ENCODE data around the gene KIF1A. TPM values are rescaled to one million over a fixed set of nuclear protein-coding genes. Genes with fewer than 3 reads are reported as not detected.

The KIF1A gene, protein sequence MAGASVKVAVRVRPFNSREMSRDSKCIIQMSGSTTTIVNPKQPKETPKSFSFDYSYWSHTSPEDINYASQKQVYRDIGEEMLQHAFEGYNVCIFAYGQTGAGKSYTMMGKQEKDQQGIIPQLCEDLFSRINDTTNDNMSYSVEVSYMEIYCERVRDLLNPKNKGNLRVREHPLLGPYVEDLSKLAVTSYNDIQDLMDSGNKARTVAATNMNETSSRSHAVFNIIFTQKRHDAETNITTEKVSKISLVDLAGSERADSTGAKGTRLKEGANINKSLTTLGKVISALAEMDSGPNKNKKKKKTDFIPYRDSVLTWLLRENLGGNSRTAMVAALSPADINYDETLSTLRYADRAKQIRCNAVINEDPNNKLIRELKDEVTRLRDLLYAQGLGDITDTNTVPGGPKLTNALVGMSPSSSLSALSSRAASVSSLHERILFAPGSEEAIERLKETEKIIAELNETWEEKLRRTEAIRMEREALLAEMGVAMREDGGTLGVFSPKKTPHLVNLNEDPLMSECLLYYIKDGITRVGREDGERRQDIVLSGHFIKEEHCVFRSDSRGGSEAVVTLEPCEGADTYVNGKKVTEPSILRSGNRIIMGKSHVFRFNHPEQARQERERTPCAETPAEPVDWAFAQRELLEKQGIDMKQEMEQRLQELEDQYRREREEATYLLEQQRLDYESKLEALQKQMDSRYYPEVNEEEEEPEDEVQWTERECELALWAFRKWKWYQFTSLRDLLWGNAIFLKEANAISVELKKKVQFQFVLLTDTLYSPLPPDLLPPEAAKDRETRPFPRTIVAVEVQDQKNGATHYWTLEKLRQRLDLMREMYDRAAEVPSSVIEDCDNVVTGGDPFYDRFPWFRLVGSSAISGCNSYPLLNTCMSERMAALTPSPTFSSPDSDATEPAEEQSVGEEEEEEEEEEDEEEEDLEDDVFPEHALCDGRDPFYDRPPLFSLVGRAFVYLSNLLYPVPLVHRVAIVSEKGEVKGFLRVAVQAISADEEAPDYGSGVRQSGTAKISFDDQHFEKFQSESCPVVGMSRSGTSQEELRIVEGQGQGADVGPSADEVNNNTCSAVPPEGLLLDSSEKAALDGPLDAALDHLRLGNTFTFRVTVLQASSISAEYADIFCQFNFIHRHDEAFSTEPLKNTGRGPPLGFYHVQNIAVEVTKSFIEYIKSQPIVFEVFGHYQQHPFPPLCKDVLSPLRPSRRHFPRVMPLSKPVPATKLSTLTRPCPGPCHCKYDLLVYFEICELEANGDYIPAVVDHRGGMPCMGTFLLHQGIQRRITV (N-terminal part only)
- polyA plus RNA-seq (63.4 and 89.2 TPM in 2 replicates), polyA minus RNA-seq (279 and 320 TPM in 2 replicates)

- H3K9ac ChIP-seq (ENCODE audit: low read length): peak within 1 kb of the TSS; percentile 98
- TF ChIP-seq EZH2 (IDR thresholded peaks at IDR 0.05; ENCODE audit: borderline replicate concordance, insufficient read depth, low read length, poor library complexity, severe bottlenecking) (no peak), SMC3 (conservative IDR thresholded peaks at IDR 0.05; ENCODE audit: poor library complexity) (no peak), REST (IDR thresholded peaks at IDR 0.05; ENCODE audit: borderline replicate concordance) (peak; percentile 78), EP300 (conservative IDR thresholded peaks at IDR 0.05; ENCODE audit: poor library complexity, severe bottlenecking) (peak; percentile 42), RAD21 (conservative IDR thresholded peaks at IDR 0.05) (no peak), MXI1 (conservative IDR thresholded peaks at IDR 0.05; ENCODE audit: poor library complexity, severe bottlenecking) (peak; percentile 56), POLR2AphosphoS5 (IDR thresholded peaks at IDR 0.05) (peak; percentile 89)
- no peaks in the 10 kb centered on the region for H3K27me3 ChIP-seq (ENCODE audit: insufficient read depth, low read depth, low read length)
- H3K27ac ChIP-seq (ENCODE audit: low read length): peak within 1 kb of the TSS; percentile 94
- no peaks in the 10 kb centered on the region for H3K9me2 ChIP-seq (ENCODE audit: insufficient read depth, low read length)
- no peaks in the 10 kb centered on the region for H3K36me3 ChIP-seq (ENCODE audit: insufficient read depth, low read length)
- H2AFZ ChIP-seq (ENCODE audit: low read depth, low read length): peak within 1 kb of the TSS; percentile 60
- no peaks in the 10 kb centered on the region for H3F3A ChIP-seq (ENCODE audit: insufficient read depth, low read length, poor library complexity, severe bottlenecking)
- H3K9me3 ChIP-seq (ENCODE audit: low read length): no peaks in the 10 kb centered on the region
- peaks cover 3% of the 10 kb centered on the region for H4K20me1 ChIP-seq (ENCODE audit: insufficient read depth)
- peaks cover 38% of the 10 kb centered on the region for H3K79me2 ChIP-seq (replicated peaks; ENCODE audit: insufficient read depth, low read length)
- peak within 1 kb of the TSS; percentile 73 for H3K4me2 ChIP-seq (ENCODE audit: low read length)
- H3K4me3 ChIP-seq (ENCODE audit: low read length): peak within 1 kb of the TSS; percentile 96
Measured at GRCh38 chr2:240819858-240820606, at the start of gene KIF1A. TSS of gene KIF1A (minus strand) at chr2:240820219. CDS start at chr2:240797752, 22,467 bp downstream.

GRCh38 chr2:240869109-240869955 is 49.3 kb upstream of the KIF1A start:
- no peaks in the 10 kb centered on the region for H3K36me3 ChIP-seq (ENCODE audit: insufficient read depth, low read length)
- H3K9ac ChIP-seq (ENCODE audit: low read length): no peak overlapping the region
- H3K4me3 ChIP-seq (ENCODE audit: low read length): no peak overlapping the region
- no peaks in the 10 kb centered on the region for H3K9me3 ChIP-seq (ENCODE audit: low read length)
- H3K9me2 ChIP-seq (ENCODE audit: insufficient read depth, low read length): no peaks in the 10 kb centered on the region
- H3K27me3 ChIP-seq (ENCODE audit: insufficient read depth, low read depth, low read length): no peaks in the 10 kb centered on the region
- H4K20me1 ChIP-seq (ENCODE audit: insufficient read depth): no peaks in the 10 kb centered on the region
- TF ChIP-seq RAD21 (conservative IDR thresholded peaks at IDR 0.05) (no peak), EZH2 (IDR thresholded peaks at IDR 0.05; ENCODE audit: borderline replicate concordance, insufficient read depth, low read length, poor library complexity, severe bottlenecking) (no peak), TAF1 (IDR thresholded peaks at IDR 0.05; ENCODE audit: low read depth) (no peak), EP300 (conservative IDR thresholded peaks at IDR 0.05; ENCODE audit: poor library complexity, severe bottlenecking) (no peak), REST (IDR thresholded peaks at IDR 0.05; ENCODE audit: borderline replicate concordance) (no peak), SMC3 (conservative IDR thresholded peaks at IDR 0.05; ENCODE audit: poor library complexity) (no peak), POLR2AphosphoS5 (IDR thresholded peaks at IDR 0.05) (no peak), MXI1 (conservative IDR thresholded peaks at IDR 0.05; ENCODE audit: poor library complexity, severe bottlenecking) (no peak)
- TF ChIP-seq, protein P1, sequence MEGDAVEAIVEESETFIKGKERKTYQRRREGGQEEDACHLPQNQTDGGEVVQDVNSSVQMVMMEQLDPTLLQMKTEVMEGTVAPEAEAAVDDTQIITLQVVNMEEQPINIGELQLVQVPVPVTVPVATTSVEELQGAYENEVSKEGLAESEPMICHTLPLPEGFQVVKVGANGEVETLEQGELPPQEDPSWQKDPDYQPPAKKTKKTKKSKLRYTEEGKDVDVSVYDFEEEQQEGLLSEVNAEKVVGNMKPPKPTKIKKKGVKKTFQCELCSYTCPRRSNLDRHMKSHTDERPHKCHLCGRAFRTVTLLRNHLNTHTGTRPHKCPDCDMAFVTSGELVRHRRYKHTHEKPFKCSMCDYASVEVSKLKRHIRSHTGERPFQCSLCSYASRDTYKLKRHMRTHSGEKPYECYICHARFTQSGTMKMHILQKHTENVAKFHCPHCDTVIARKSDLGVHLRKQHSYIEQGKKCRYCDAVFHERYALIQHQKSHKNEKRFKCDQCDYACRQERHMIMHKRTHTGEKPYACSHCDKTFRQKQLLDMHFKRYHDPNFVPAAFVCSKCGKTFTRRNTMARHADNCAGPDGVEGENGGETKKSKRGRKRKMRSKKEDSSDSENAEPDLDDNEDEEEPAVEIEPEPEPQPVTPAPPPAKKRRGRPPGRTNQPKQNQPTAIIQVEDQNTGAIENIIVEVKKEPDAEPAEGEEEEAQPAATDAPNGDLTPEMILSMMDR (IDR thresholded peaks at IDR 0.05; ENCODE audit: poor library complexity, severe bottlenecking): no peak
- H3K27ac ChIP-seq (ENCODE audit: low read length): no peak overlapping the region
- no peak overlapping the region for H3K4me2 ChIP-seq (ENCODE audit: low read length)
- H3K79me2 ChIP-seq (replicated peaks; ENCODE audit: insufficient read depth, low read length): no peaks in the 10 kb centered on the region
- no peaks in the 10 kb centered on the region for H3F3A ChIP-seq (ENCODE audit: insufficient read depth, low read length, poor library complexity, severe bottlenecking)
- no peak overlapping the region for H2AFZ ChIP-seq (ENCODE audit: low read depth, low read length)
